ACC112 (cell line): Measurements from ENCODE around the gene MATN4.

Experiments
- H2AFZ ChIP-seq: fragments of 200-600 bp; sonication (generic); one replicate; pipeline ENCODE4 v1.6.0; 2017; ENCODE audit warnings: antibody characterized with exemption, low read length; ENCODE audit not compliant: unreplicated experiment
- H3K27ac ChIP-seq: fragments of 200-600 bp; sonication (generic); 2 replicates; pipeline ENCODE4 v1.5.1; 2014; ENCODE audit warnings: low read depth, mild to moderate bottlenecking, antibody characterized with exemption, low read length, moderate library complexity
- H3K27me3 ChIP-seq: fragments of 200-600 bp; sonication (generic); 2 replicates; pipeline ENCODE4 v1.6.1; 2014; ENCODE audit warnings: mild to moderate bottlenecking, antibody characterized with exemption, low read length, moderate library complexity, mixed read lengths; ENCODE audit not compliant: insufficient read depth
- H3K36me3 ChIP-seq: fragments of 200-600 bp; sonication (generic); 2 replicates; pipeline ENCODE4 v1.6.1; 2016; ENCODE audit warnings: mild to moderate bottlenecking, antibody characterized with exemption, low read length, moderate library complexity, mixed read lengths; ENCODE audit not compliant: insufficient read depth
- H3K4me1 ChIP-seq: fragments of 200-600 bp; sonication (generic); one replicate; pipeline ENCODE4 v1.6.1; 2016; ENCODE audit warnings: low read length, mixed read lengths; ENCODE audit not compliant: insufficient read depth, unreplicated experiment, control insufficient read depth
- H3K4me3 ChIP-seq: fragments of 200-600 bp; sonication (generic); 2 replicates; pipeline ENCODE4 v1.5.1; 2014; ENCODE audit warnings: mild to moderate bottlenecking, low read depth, low read length
- H3K79me2 ChIP-seq: fragments of 200-600 bp; sonication (generic); one replicate; pipeline ENCODE4 v1.6.0; 2016; ENCODE audit warnings: low read length; ENCODE audit not compliant: control insufficient read depth, unreplicated experiment, insufficient read depth

MATN4 gene

GRCh38 chr20:45288860-45289259, 19.2 kb downstream of the MATN4 start:
- Histone ChIP-seq H3K79me2 (no peaks in the 10 kb centered on the region), H3K4me3 (no peak overlapping the region), H3K4me1 (no peaks in the 10 kb centered on the region), H3K27me3 (no peaks in the 10 kb centered on the region), H2AFZ (no peak overlapping the region), H3K36me3 (no peaks in the 10 kb centered on the region), H3K27ac (no peak overlapping the region)

- peaks cover 2% of the 10 kb centered on the region for H3K4me1 ChIP-seq
- H3K27me3 ChIP-seq: no peaks in the 10 kb centered on the region
- H3K27ac ChIP-seq: no peak overlapping the region
- H3K79me2 ChIP-seq: no peaks in the 10 kb centered on the region
- H3K4me3 ChIP-seq: no peak overlapping the region
- no peak overlapping the region for H2AFZ ChIP-seq
- no peaks in the 10 kb centered on the region for H3K36me3 ChIP-seq
Observed at GRCh38 chr20:45288376-45288775, 19.7 kb downstream of the MATN4 start.

- Histone ChIP-seq H3K4me3 (no peak overlapping the region), H2AFZ (no peak overlapping the region), H3K27me3 (peaks cover 5% of the 10 kb centered on the region; the same call in 1 of the 2 replicates), H3K4me1 (peaks cover 3% of the 10 kb centered on the region), H3K79me2 (no peaks in the 10 kb centered on the region), H3K36me3 (no peaks in the 10 kb centered on the region), H3K27ac (no peak overlapping the region)
Observed at GRCh38 chr20:45283551-45284057, 24.5 kb downstream of the MATN4 start.

- H2AFZ ChIP-seq: no peak overlapping the region
- H3K27ac ChIP-seq: no peak overlapping the region
- peaks cover 3% of the 10 kb centered on the region for H3K4me1 ChIP-seq
- H3K36me3 ChIP-seq: no peaks in the 10 kb centered on the region
- no peak overlapping the region for H3K4me3 ChIP-seq
- H3K79me2 ChIP-seq: no peaks in the 10 kb centered on the region
- H3K27me3 ChIP-seq: peaks cover 5% of the 10 kb centered on the region; the same call in 1 of the 2 replicates
Observed at GRCh38 chr20:45282700-45283550, 25.2 kb downstream of the MATN4 start.

- H3K27me3 ChIP-seq: peaks cover 24% of the 10 kb centered on the region
- H3K27ac ChIP-seq: no peak overlapping the region
- H3K36me3 ChIP-seq: no peaks in the 10 kb centered on the region
- no peak overlapping the region for H2AFZ ChIP-seq
- H3K4me3 ChIP-seq: no peak overlapping the region
- H3K79me2 ChIP-seq: no peaks in the 10 kb centered on the region
- H3K4me1 ChIP-seq: peaks cover 3% of the 10 kb centered on the region
Observed at GRCh38 chr20:45279992-45280391, 28.1 kb downstream of the MATN4 start.

- no peaks in the 10 kb centered on the region for H3K79me2 ChIP-seq
- H3K27ac ChIP-seq: no peak overlapping the region
- no peak overlapping the region for H2AFZ ChIP-seq
- no peak overlapping the region for H3K4me3 ChIP-seq
- H3K36me3 ChIP-seq: no peaks in the 10 kb centered on the region
- H3K4me1 ChIP-seq: no peaks in the 10 kb centered on the region
- peaks cover 62% of the 10 kb centered on the region for H3K27me3 ChIP-seq
Observed at GRCh38 chr20:45275338-45275737, 32.8 kb downstream of the MATN4 start.

GRCh38 chr20:45269754-45270270, 38.3 kb downstream of the MATN4 start:
- Histone ChIP-seq H3K36me3 (no peaks in the 10 kb centered on the region), H3K4me1 (no peaks in the 10 kb centered on the region), H2AFZ (no peak overlapping the region), H3K27me3 (peaks cover 40% of the 10 kb centered on the region), H3K27ac (no peak overlapping the region), H3K79me2 (no peaks in the 10 kb centered on the region), H3K4me3 (no peak overlapping the region)

GRCh38 chr20:45269056-45269455, 39.0 kb downstream of the MATN4 start:
- H3K27ac ChIP-seq: no peak overlapping the region
- peaks cover 36% of the 10 kb centered on the region for H3K27me3 ChIP-seq
- no peak overlapping the region for H3K4me3 ChIP-seq
- no peaks in the 10 kb centered on the region for H3K36me3 ChIP-seq
- H3K4me1 ChIP-seq: no peaks in the 10 kb centered on the region
- no peak overlapping the region for H2AFZ ChIP-seq
- no peaks in the 10 kb centered on the region for H3K79me2 ChIP-seq

- Histone ChIP-seq H3K27ac (no peak overlapping the region), H3K27me3 (peaks cover 33% of the 10 kb centered on the region), H3K79me2 (no peaks in the 10 kb centered on the region), H3K4me3 (no peak overlapping the region), H3K36me3 (no peaks in the 10 kb centered on the region), H2AFZ (no peak overlapping the region), H3K4me1 (no peaks in the 10 kb centered on the region)
Observed at GRCh38 chr20:45268531-45268930, 39.6 kb downstream of the MATN4 start.

- H3K79me2 ChIP-seq: no peaks in the 10 kb centered on the region
Observed at GRCh38 chr20:45266977-45267376, 41.1 kb downstream of the MATN4 start.

More at GRCh38 chr20:45266977-45267376, 41.1 kb downstream of the MATN4 start:
- H2AFZ ChIP-seq: no peak overlapping the region
- H3K4me3 ChIP-seq: no peak overlapping the region
- H3K36me3 ChIP-seq: no peaks in the 10 kb centered on the region
- H3K27me3 ChIP-seq: peaks cover 38% of the 10 kb centered on the region
- no peak overlapping the region for H3K27ac ChIP-seq
- H3K4me1 ChIP-seq: no peaks in the 10 kb centered on the region
